GM19025 (cell line): Measurements from ENCODE around the gene MEF2B.

Experiments
- ATAC-seq: cut with Tn5 transposase; IDR thresholded peaks from one replicate; pipeline ENCODE4 v1.9.1; 2021; ENCODE audit warnings: mild to moderate bottlenecking, low read depth, moderate library complexity; ENCODE audit not compliant: unreplicated experiment

MEF2B gene

DNA sequence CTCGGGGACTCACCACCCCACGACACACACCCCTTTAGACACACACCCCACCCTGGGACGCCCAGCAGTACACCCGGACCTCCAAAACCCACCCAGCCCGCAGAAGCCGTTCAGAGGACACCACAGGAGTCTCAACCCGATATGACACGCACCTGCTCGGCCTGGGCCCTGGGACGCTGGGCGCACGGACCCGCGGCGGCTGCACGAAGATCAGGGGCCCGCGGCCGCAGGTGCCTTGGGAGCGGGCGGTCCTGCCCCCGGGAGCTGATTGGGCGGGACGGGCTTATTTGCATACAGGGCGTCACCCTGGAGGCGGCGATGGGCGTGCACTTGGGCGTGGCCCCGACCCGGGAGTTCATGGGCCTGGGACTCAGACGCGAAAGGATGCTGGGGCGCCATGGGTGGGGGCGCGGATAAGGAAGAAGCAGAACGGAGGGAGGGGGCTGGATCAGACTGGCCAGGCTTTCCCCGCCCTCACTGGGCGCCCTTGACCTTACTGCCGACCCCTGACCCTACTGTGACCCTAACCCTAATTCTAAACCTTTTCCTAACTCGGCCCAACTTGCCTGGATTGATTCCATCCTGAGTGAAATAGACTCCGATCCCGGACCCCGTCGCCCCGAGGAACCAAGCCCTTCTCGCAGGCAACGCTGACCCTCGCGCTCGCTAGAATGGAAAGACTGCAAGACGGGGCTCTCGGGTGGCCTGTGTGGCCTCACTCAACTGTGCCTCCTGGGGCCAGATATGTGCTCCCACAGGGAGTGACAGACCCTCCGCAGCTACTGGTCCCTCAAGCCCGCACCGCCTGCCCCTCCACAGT, at the start of gene MEF2B:
TSS of gene MEF2B (minus strand) at position 211 of the 820 bp plus-strand sequence. CDS start 19,528 bp downstream, outside the sequence.
- peak; percentile 84 for ATAC-seq

DNA sequence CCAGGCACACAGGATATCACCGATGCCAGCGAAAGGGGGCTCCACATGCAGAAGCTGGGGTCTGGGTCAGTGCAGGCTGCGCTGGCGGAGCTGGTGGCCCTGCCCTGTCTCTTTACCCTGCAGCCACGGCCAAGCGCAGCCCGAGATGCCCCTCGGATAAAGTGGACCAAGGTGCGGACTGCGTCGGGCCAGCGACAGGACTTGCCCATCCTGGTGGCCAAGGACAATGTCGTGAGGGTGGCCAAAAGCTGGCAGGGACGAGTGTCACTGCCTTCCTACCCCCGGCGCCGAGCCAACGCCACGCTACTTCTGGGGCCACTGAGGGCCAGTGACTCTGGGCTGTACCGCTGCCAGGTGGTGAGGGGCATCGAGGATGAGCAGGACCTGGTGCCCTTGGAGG, 48.8 kb upstream of the MEF2B start:
- ATAC-seq = no peak

DNA sequence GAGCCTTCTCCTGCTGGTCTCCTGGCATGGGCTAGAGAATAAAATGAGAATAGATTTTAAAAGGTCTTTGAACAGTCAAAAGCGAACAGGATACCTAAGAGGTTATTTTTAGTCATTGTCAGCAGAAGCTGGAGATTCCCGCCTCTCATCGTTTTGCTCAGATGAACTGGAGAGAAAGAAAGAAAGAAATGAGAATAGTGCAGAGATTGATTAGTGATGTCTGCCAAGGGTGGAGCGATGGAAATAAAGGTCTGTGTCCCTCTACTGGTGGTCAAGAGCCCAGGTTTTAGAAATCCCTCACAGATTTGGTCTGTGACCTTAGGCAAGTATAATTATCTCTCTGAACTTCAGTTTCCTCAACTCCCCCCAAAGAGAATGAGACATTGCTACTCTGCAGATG, 47.0 kb upstream of the MEF2B start:
- ATAC-seq = no peak

- ATAC-seq = no peak
These were observed 45.7 kb upstream of the MEF2B start for GRCh38 chr19:19215792-19216191.

GRCh38 chr19:19214892-19215291, 44.8 kb upstream of the MEF2B start:
- ATAC-seq = no peak

DNA sequence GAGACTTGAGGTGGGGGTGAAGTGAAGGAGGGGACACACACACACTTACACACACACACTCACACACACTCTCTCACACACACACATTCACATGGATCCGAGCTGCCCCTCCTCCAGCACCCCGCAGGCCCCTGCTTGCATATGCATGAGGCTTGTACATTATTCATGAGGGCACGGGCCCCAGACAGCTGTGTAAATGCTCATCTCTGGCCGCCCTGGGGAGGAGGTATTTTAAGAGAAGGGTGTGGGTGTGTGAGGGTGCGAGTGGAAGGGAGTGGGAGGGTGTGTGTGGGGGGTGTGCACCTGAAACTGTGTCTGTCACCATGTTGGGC, 44.1 kb upstream of the MEF2B start:
- no peak for ATAC-seq

DNA sequence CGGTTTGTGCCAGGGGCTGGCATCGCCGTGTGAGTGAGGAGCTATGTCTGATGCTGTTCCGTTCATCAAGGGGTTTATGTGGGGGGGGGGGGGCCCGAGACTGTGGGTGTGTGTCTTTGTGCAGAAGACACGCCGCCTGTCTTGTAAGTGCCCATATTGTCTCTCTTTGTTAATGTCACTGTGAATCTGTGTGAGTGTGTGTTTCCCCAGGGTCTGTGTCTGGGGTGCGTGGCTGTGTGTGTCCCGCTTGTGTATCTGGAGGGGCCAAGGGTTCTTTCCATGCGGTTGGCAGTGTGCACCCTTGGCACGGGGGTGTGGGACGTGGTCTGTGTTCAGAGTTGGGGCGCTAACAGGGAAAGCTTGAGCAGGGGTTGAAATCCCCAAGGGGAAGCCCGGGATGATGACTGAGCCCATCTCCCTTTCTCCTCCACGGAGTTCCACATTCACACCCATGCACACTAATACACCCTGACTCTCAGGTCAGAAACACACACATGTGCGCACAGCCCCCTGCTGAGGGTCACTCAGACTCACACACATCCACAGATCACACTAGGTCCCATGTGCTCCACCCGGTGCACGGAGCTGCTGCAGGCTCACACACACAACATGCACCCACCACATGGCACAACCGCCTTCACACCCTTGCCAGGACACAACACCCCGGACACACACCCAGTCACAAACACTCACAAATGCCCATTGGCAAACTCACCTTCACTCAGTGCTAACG, 43.5 kb upstream of the MEF2B start:
- ATAC-seq = no peak

- no peak for ATAC-seq
These were observed 42.9 kb upstream of the MEF2B start for GRCh38 chr19:19212916-19213315.

DNA sequence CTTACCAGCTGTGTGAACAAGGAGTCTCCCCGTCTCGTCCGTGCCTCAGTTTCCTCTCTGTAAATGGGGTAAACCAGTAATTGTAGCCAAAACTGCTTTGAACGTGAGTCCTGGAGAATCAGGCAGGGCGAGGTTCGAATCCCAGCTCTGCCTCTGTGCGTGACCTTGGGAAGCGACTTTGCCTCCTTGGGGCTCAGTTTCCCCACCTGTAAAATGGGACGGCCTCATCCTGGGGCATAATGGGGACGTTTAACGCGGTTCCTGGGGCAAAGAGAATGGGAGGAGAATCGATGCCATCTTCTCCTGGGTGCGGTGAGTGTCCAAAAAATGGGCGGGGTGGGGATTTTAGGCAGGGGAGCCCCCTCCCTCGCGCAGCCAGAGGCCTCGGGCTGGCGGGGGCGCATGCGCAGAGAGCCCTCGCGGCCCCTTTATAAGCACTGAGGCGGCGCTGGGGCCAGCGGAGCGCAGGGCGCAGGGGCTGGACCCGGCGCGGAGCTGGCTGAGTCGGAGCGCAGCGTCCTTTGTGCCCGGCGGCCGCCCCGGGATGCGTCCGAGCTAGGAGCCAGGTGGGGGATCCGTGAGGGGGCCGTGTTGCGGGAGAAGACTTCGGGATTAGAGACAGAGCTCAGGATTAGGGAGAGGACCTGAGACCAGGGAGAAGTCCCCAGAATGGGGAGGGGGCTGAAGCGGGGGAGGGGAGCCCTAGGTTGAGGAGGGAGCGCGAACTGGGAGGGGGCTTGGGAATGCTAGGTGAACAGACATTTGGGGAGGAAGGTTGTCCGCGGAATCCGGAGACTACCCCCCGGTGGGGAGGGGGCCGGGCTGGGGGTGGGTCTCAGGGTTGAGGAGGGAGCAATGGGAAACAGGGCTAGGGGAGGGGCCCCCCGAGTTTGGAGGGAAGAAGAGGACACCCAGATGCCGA, 41.7 kb upstream of the MEF2B start, which contains the start of gene NCAN:
TSS of gene NCAN (plus strand) at position 460 of the 922 bp plus-strand sequence. CDS start 4,996 bp downstream, outside the sequence.
- no peak for ATAC-seq

- no peak for ATAC-seq
These were observed 39.3 kb upstream of the MEF2B start for GRCh38 chr19:19209372-19209771.

- ATAC-seq = no peak
These were observed 37.8 kb upstream of the MEF2B start for GRCh38 chr19:19207637-19208572.

GRCh38 chr19:19206938-19207337, 36.9 kb upstream of the MEF2B start:
- ATAC-seq = no peak

DNA sequence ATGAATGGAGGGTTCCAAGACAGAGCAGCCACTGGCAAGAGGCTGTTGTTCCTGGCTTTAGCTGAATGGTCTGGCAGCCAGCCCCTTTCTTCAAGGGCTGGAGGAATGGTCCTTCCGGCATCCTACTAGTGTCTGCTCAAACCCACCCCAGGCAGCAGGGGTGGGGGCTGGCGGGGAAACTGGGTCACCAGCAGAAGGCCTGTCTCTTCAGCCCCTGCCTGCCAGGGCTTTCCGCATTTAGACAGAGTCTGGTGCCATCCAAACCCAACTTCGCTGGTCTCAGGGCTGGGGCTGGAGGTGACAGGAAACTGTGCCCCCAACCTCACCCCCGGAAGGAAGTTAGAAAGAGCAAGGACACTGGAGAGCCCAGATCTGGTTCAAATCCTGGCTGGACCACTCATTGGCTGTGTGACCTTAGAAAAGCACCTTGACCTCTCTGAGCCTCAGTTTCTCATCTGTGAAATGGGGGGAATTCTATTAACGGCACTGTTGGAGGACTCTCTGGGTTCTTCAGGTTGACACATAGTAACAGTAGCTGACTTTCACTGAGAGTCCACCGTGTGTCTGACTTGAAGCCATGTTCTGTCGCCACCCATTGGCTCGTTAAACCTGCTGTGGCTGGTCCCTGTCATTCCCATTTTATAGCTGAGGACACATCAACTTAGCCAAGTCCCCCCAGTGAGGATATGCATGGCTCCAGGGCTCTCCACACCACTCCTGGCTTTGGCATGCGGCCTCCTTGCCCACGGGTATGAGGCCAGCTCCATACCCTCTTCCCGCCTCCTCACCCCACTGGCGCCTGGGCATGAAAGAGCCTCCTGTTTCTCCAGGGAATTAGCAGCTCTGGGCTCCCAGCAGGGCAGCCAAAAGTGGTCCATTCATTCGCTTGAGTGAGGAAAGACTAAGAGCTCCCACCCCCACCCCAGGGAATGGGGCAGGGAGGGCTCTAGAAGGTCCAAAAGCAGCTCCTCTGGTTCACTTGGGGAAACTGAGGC, 35.6 kb upstream of the MEF2B start:
- no peak for ATAC-seq

DNA sequence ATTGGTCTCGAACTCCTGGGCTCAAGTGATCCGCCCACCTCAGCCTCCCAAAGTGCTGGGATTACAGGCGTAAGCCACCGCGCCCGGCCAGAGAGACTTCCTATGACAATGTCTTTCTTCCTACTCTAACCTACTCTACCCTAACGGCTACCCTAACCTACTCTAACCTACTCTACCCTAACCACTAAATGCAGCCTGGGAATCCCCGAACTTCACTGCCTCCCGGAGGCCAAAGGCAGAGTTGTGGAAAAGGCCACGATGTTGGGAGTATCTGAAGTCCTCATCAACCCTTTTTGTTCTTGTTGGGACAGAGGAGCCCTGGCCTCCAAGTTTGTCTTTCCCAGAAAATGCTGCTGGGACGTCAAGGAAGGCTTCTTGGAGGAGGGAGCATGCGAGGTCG, 34.1 kb upstream of the MEF2B start:
- ATAC-seq = no peak

DNA sequence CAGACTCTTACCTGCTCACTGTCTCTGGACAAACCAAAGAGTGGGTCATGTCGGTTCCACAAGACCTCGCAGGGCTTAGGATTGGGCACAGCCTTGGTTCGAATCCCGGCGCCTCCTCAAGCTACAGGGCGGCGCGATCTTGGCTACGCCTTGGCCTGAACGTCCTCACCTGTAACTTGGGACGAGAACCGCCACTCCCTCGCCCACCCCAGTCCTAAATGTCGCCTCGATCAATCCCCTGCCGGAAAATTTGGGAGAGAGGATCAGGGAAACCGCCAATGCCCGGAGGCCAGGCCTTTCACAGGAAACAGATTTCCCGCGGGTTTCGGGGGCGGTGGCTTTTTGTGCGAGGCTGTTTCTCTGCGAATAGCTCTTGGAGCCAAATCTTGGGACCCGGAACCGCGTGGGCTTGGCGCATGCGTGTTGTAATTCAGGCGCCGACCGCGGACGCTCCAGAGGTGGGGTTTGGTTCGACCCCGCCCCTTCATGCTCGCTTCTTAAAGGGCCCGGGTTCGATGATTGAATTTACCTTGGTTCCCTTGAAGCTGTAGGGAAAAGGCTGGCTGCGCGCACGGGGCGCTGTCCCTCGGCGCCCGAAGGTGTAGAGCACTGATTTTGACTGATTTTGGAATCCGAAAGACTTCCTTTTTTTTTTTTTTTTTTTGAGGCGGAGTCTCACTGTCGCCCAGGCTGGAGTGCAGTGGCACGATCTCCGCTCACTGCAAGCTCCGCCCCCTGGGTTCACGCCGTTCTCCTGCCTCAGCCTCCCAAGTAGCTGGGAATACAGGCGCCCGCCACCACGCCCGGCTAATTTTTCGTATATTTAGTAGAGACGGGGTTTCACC, 33.2 kb upstream of the MEF2B start, which contains the start of gene NR2C2AP:
TSS of gene NR2C2AP (minus strand) at position 403 of the 845 bp plus-strand sequence. CDS start at position 49, 354 bp downstream.
- ATAC-seq = peak; percentile 74

GRCh38 chr19:19202707-19203011, 32.6 kb upstream of the MEF2B start:
- no peak for ATAC-seq
